ENCODE data around the gene CCR2. TPM values are rescaled to one million over a fixed set of nuclear protein-coding genes. Genes with fewer than 3 reads are reported as not detected.

Gene CCR2
- 1 to 10 TPM; 1.2 to 3.4 (median 2.2) TPM for total RNA-seq
- long read RNA-seq, donor 1 = 0 reads
- long read RNA-seq, donor 2, partial matches to known transcripts = 0 of 1 reads
- long read RNA-seq, donor 2, other reads (novel, unspliced or antisense) = 0 of 1 reads

GRCh38 chr3:46353647-46354410 lies at the start of gene CCR2:
Gene CCR2, plus strand, starts transcription at chr3:46354111. Its CDS starts 3,417 bp downstream, at chr3:46357528.
- TF ChIP-seq CTCF (IDR thresholded peaks at IDR 0.05) = no peak
- no peak within 1 kb of the TSS for H3K4me3 ChIP-seq

GRCh38 chr3:46304739-46305138 lies 49.2 kb upstream of the CCR2 start:
- Histone ChIP-seq H3K9me3 (no peaks in the 10 kb centered on the region), H3K4me1 (ENCODE audit: low read depth) (no peaks in the 10 kb centered on the region), H3K36me3 (ENCODE audit: low read depth) (no peaks in the 10 kb centered on the region), H3K4me3 (no peak overlapping the region)
- ATAC-seq = no peak
- TF ChIP-seq CTCF (IDR thresholded peaks at IDR 0.05) = no peak
- intact Hi-C loops (cut with DNase I, micrococcal nuclease) = no loop called here
- no peak for DNase-seq

More at GRCh38 chr3:46353647-46354410, at the start of gene CCR2:
- Histone ChIP-seq H3K9me3 (no peaks in the 10 kb centered on the region), H3K36me3 (ENCODE audit: low read depth) (no peaks in the 10 kb centered on the region), H3K4me1 (ENCODE audit: low read depth) (no peaks in the 10 kb centered on the region)
- no peak for DNase-seq
- peak; percentile 27 for ATAC-seq
- intact Hi-C loops (cut with DNase I, micrococcal nuclease) = no loop called here

GRCh38 chr3:46312991-46313390 lies 40.9 kb upstream of the CCR2 start:
- ATAC-seq (peak; percentile 71), DNase-seq (peak in 1 of 3 donors; percentile 63)
- Histone ChIP-seq H3K4me3 (no peak overlapping the region), H3K36me3 (ENCODE audit: low read depth) (no peaks in the 10 kb centered on the region), H3K9me3 (no peaks in the 10 kb centered on the region), H3K4me1 (ENCODE audit: low read depth) (no peaks in the 10 kb centered on the region)
- TF ChIP-seq CTCF (IDR thresholded peaks at IDR 0.05) = no peak
- intact Hi-C loops (cut with DNase I, micrococcal nuclease) = no loop called here

- no peak for TF ChIP-seq CTCF (IDR thresholded peaks at IDR 0.05)
- intact Hi-C loops (cut with DNase I, micrococcal nuclease) = no loop called here
- no peak for DNase-seq
- Histone ChIP-seq H3K4me3 (no peak overlapping the region), H3K4me1 (ENCODE audit: low read depth) (no peaks in the 10 kb centered on the region), H3K36me3 (ENCODE audit: low read depth) (no peaks in the 10 kb centered on the region), H3K9me3 (no peaks in the 10 kb centered on the region)
- ATAC-seq = no peak
These were observed 39.4 kb upstream of the CCR2 start for GRCh38 chr3:46314517-46314916.

DNA sequence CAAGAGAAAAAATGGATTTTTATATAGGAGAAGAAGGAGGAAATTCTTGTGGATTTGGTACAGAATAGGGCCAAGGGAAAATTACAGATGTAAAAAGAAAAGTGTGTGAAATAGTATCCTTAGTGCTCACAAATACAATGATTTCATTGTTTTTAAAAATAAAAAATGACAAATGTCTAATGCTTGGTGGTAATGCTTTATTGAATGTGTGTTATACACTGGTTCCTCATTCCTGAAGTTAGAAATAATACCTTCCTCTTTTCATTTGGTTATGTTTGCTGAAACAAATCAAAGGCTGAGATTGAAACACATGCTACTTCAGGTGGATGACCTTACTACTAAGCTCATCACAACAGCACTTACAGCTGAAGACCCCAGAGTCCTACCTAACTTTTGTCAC lies 37.7 kb upstream of the CCR2 start:
- TF ChIP-seq CTCF (IDR thresholded peaks at IDR 0.05) = no peak
- intact Hi-C loops (cut with DNase I, micrococcal nuclease) = no loop called here
- Histone ChIP-seq H3K4me3 (no peak overlapping the region), H3K9me3 (no peaks in the 10 kb centered on the region), H3K36me3 (ENCODE audit: low read depth) (no peaks in the 10 kb centered on the region), H3K4me1 (ENCODE audit: low read depth) (no peaks in the 10 kb centered on the region)
- ATAC-seq = no peak
- no peak for DNase-seq
